ENCODE results near the gene NELL2. TPM values are rescaled to one million over a fixed set of nuclear protein-coding genes. Genes with fewer than 3 reads are reported as not detected.

Gene NELL2
- total and polyA plus RNA-seq, 10 of the 15 experiments (the other 5 are each of a cell fraction or from before 2014, with no cell fraction given) = 0.27 to 2.3 (median 0.76) TPM

GRCh38 chr12:44653861-44654527 lies 222.1 kb downstream of the NELL2 start:
- ChIA-PET SMC1A (ENCODE audit: uncharacterized antibody, unreplicated experiment) (interaction anchor here (1.3 kb wide), 1 partner anchor 21 kb away, joined by 3 read pairs; no protein-coding TSS in a partner anchor), CTCF (no interaction called here), POLR2A (no interaction called here), RAD21 (ENCODE audit: unreplicated experiment) (no interaction called here)
- Histone ChIP-seq H3K79me2 (ENCODE audit: control insufficient read depth, insufficient read depth, low read length) (no peaks in the 10 kb centered on the region), H2AFZ (ENCODE audit: control insufficient read depth, low read depth, low read length) (no peak overlapping the region), H4K20me1 (ENCODE audit: control insufficient read depth, insufficient read depth) (no peaks in the 10 kb centered on the region), H3K27ac (ENCODE audit: control insufficient read depth, insufficient read depth) (no peak overlapping the region), H3K4me2 (ENCODE audit: control insufficient read depth, insufficient read depth) (no peak overlapping the region), H3K9me3 (replicated peaks; ENCODE audit: control insufficient read depth, insufficient read depth, low read length) (no peaks in the 10 kb centered on the region), H3K27me3 (replicated peaks in 1 of 2; ENCODE audit: control insufficient read depth in 2 of 2, insufficient read depth in 2 of 2, low read length in 1 of 2) (no peaks in the 10 kb centered on the region), H3K9ac (ENCODE audit: control insufficient read depth, insufficient read depth, low read length) (no peak overlapping the region), H3K4me1 (ENCODE audit: control insufficient read depth, insufficient read depth, low read length) (no peaks in the 10 kb centered on the region), H3K36me3 (ENCODE audit: control insufficient read depth in 2 of 2, insufficient read depth in 2 of 2, low read length in 1 of 2) (no peaks in the 10 kb centered on the region), H3K4me3 (no peak overlapping the region)
- BruUV-seq (replicated peaks) = no TSS peak
- in situ Hi-C loops (cut with MboI) (no loop called here), intact Hi-C loops (cut with micrococcal nuclease; ENCODE audit: unreplicated experiment) (no loop called here)
- ATAC-seq = no peak
- 6% methylated on average over 3 of the region's 3 CpGs for WGBS (ENCODE audit: insufficient coverage, insufficient replicate concordance, low lambda C conversion rate, missing lambda C conversion rate)
- no peak for DNase-seq (ENCODE audit: low read depth, low spot score)
- TF ChIP-seq ZNF24 (IDR thresholded peaks at IDR 0.05) (no peak), RCOR1 (conservative IDR thresholded peaks at IDR 0.05; ENCODE audit: low read depth, low read length) (no peak), IRF4 (IDR thresholded peaks at IDR 0.05; ENCODE audit: low read depth, low read length) (no peak), TBL1XR1 (IDR thresholded peaks at IDR 0.05; ENCODE audit: low read depth, low read length) (no peak), SIX5 (IDR thresholded peaks at IDR 0.05; ENCODE audit: low read depth, low read length, severe bottlenecking) (no peak)
- no peak for FAIRE-seq

- H3K9me3 ChIP-seq (replicated peaks; ENCODE audit: control insufficient read depth, insufficient read depth, low read length) = no peaks in the 10 kb centered on the region
- BruUV-seq (replicated peaks) = no TSS peak
- DNase-seq (ENCODE audit: low read depth, low spot score) = no peak
- H3K27me3 ChIP-seq (replicated peaks in 1 of 2; ENCODE audit: control insufficient read depth in 2 of 2, insufficient read depth in 2 of 2, low read length in 1 of 2) = no peaks in the 10 kb centered on the region
- H2AFZ ChIP-seq (ENCODE audit: control insufficient read depth, low read depth, low read length) = no peak overlapping the region
- H3K4me2 ChIP-seq (ENCODE audit: control insufficient read depth, insufficient read depth) = no peak overlapping the region
- ChIA-PET CTCF (no interaction called here), RAD21 (ENCODE audit: unreplicated experiment) (interaction anchor here (0.6 kb wide), 1 partner anchor 9 kb away, joined by 4 read pairs; no protein-coding TSS in a partner anchor), POLR2A (no interaction called here), SMC1A (ENCODE audit: uncharacterized antibody, unreplicated experiment) (interaction anchor here (0.6 to 1.0 kb wide), 3 partner anchors 13 to 41 kb away, joined by 3 read pairs; no protein-coding TSS in a partner anchor)
- no peak for ATAC-seq
- in situ Hi-C loops (cut with MboI) (no loop called here), intact Hi-C loops (cut with micrococcal nuclease; ENCODE audit: unreplicated experiment) (no loop called here)
- no peaks in the 10 kb centered on the region for H3K4me1 ChIP-seq (ENCODE audit: control insufficient read depth, insufficient read depth, low read length)
- no peak for FAIRE-seq
- H3K36me3 ChIP-seq (ENCODE audit: control insufficient read depth in 2 of 2, insufficient read depth in 2 of 2, low read length in 1 of 2) = no peaks in the 10 kb centered on the region
- H3K9ac ChIP-seq (ENCODE audit: control insufficient read depth, insufficient read depth, low read length) = no peak overlapping the region
- H3K27ac ChIP-seq (ENCODE audit: control insufficient read depth, insufficient read depth) = no peak overlapping the region
- no peak overlapping the region for H3K4me3 ChIP-seq
- no peaks in the 10 kb centered on the region for H4K20me1 ChIP-seq (ENCODE audit: control insufficient read depth, insufficient read depth)
- H3K79me2 ChIP-seq (ENCODE audit: control insufficient read depth, insufficient read depth, low read length) = no peaks in the 10 kb centered on the region
- WGBS (ENCODE audit: insufficient coverage, insufficient replicate concordance, low lambda C conversion rate, missing lambda C conversion rate) = 3% methylated on average over 2 of the region's 2 CpGs
- TF ChIP-seq CREB1 (IDR thresholded peaks at IDR 0.05; ENCODE audit: low read depth) (no peak), SMAD1 (IDR thresholded peaks at IDR 0.05; ENCODE audit: low read depth, partially characterized antibody) (no peak), NFXL1 (IDR thresholded peaks at IDR 0.05; ENCODE audit: borderline replicate concordance) (no peak), BCL11A (IDR thresholded peaks at IDR 0.05; ENCODE audit: low read depth, low read length) (no peak), MEF2B (IDR thresholded peaks at IDR 0.05; ENCODE audit: partially characterized antibody, poor library complexity, severe bottlenecking) (no peak), PML (IDR thresholded peaks at IDR 0.05; ENCODE audit: low read length) (no peak), PRDM15 (CRISPR knock-in tag; IDR thresholded peaks at IDR 0.05) (no peak), MLLT1 (IDR thresholded peaks at IDR 0.05) (no peak)
Observed at GRCh38 chr12:44649693-44650092, 226.4 kb downstream of the NELL2 start.
